ENCODE data around the gene ITGBL1. TPM values are rescaled to one million over a fixed set of nuclear protein-coding genes. Genes with fewer than 3 reads are reported as not detected.

Gene ITGBL1
- total RNA-seq, 1 donor from 2014 or later, result 9.5 TPM

DNA sequence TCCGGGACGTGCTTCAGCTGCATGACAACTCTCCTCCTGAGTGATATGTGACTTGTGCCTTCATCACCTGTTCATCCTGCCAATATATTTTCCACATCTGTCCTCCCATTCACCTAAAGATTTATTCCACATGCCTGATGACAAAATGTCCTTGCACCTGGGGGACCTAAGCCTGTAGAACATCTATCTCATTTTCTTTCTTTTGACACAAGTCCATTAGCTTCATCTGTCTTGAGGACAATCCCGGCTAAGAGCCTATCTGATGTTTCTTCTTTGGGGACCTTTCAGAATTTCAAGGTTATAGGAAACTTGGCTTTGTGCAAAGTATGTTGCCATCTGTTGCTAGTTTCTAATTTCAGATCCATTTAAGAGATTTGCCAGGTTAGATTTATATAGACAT, 41.1 kb downstream of the ITGBL1 start:
- intact Hi-C loops (cut with DNase I), result no loop called here
- no peak for DNase-seq
- Histone ChIP-seq H3K27ac (no peak overlapping the region), H3K4me3 (no peak overlapping the region), H3K27me3 (ENCODE audit: low read depth) (no peaks in the 10 kb centered on the region), H3K4me1 (no peaks in the 10 kb centered on the region), H3K36me3 (no peaks in the 10 kb centered on the region), H3K9me3 (no peaks in the 10 kb centered on the region)
- no peak for ATAC-seq
- TF ChIP-seq, protein P1, sequence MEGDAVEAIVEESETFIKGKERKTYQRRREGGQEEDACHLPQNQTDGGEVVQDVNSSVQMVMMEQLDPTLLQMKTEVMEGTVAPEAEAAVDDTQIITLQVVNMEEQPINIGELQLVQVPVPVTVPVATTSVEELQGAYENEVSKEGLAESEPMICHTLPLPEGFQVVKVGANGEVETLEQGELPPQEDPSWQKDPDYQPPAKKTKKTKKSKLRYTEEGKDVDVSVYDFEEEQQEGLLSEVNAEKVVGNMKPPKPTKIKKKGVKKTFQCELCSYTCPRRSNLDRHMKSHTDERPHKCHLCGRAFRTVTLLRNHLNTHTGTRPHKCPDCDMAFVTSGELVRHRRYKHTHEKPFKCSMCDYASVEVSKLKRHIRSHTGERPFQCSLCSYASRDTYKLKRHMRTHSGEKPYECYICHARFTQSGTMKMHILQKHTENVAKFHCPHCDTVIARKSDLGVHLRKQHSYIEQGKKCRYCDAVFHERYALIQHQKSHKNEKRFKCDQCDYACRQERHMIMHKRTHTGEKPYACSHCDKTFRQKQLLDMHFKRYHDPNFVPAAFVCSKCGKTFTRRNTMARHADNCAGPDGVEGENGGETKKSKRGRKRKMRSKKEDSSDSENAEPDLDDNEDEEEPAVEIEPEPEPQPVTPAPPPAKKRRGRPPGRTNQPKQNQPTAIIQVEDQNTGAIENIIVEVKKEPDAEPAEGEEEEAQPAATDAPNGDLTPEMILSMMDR (IDR thresholded peaks at IDR 0.05), result no peak

DNA sequence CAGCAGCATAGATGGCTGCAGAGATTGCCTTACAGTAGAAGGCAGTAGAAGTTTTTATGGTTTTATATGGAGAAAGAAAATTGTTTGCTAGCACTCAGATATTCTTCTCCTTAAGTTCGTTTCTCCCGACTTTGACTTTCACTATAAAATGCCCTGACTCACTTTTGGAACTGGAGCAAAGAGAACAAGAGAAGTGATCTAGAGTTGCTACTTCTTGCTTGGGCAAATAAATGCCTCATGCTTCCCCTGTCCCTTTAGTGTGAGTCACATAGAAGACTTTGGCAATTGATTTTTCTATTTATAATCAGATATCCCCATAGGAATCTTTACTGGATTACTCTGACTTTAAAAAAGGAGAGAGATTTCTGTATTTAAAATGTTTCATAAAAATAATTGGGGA, 46.9 kb downstream of the ITGBL1 start:
- Histone ChIP-seq H3K36me3 (no peaks in the 10 kb centered on the region), H3K9me3 (no peaks in the 10 kb centered on the region), H3K27ac (no peak overlapping the region), H3K4me1 (no peaks in the 10 kb centered on the region), H3K4me3 (no peak overlapping the region), H3K27me3 (ENCODE audit: low read depth) (no peaks in the 10 kb centered on the region)
- intact Hi-C loops (cut with DNase I), result no loop called here
- TF ChIP-seq, protein P1 (IDR thresholded peaks at IDR 0.05), result no peak
- DNase-seq (no peak), ATAC-seq (no peak)

DNA sequence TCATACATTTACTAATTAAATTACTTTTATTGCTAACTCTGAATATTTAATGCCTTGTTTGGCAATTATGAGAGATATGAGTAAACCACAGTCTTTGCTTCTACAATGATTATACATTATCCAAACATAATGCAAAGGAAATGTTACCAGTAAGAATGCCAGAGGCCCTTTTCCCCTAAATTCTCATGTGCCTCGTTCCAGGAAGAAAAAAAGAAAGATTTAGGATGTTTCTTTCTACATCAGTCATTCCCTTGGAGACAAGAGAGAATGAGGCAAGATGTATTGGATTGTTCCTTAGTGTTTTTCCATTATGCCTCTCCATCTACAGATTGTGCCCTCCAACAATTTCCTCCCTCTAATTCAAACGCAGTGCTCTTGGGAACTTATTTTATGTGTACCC, 50.1 kb downstream of the ITGBL1 start:
- H3K27me3 ChIP-seq (ENCODE audit: low read depth), result no peaks in the 10 kb centered on the region
- no peak overlapping the region for H3K4me3 ChIP-seq
- intact Hi-C loops (cut with DNase I), result no loop called here
- no peaks in the 10 kb centered on the region for H3K4me1 ChIP-seq
- TF ChIP-seq, protein P1 (IDR thresholded peaks at IDR 0.05), result no peak
- no peak overlapping the region for H3K27ac ChIP-seq
- ATAC-seq (no peak), DNase-seq (no peak)
- H3K9me3 ChIP-seq, result no peaks in the 10 kb centered on the region
- no peaks in the 10 kb centered on the region for H3K36me3 ChIP-seq

DNA sequence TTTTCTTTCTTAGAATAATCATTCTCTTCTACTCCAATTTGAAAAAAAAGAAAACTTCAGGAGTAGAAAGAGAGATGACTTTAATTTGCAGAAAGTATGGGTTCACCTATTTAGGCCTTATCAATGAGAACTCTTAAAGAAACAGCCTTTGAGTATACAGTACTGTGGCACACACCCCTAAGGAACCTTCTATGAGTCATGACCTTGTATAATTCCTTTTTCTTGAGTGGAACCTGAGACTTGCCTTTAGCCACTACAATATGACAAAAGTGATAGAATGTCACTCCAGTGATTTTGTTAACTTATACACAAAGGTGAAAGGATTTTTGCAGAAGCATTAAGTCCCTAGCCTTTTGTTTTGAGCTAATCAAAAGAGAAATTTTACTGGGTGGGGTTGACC, 58.7 kb downstream of the ITGBL1 start:
- no peaks in the 10 kb centered on the region for H3K4me1 ChIP-seq
- H3K27me3 ChIP-seq (ENCODE audit: low read depth), result no peaks in the 10 kb centered on the region
- ATAC-seq (no peak), DNase-seq (no peak)
- TF ChIP-seq, protein P1 (IDR thresholded peaks at IDR 0.05), result no peak
- no peaks in the 10 kb centered on the region for H3K36me3 ChIP-seq
- H3K9me3 ChIP-seq, result no peaks in the 10 kb centered on the region
- H3K4me3 ChIP-seq, result no peak overlapping the region
- intact Hi-C loops (cut with DNase I), result no loop called here
- H3K27ac ChIP-seq, result no peak overlapping the region

DNA sequence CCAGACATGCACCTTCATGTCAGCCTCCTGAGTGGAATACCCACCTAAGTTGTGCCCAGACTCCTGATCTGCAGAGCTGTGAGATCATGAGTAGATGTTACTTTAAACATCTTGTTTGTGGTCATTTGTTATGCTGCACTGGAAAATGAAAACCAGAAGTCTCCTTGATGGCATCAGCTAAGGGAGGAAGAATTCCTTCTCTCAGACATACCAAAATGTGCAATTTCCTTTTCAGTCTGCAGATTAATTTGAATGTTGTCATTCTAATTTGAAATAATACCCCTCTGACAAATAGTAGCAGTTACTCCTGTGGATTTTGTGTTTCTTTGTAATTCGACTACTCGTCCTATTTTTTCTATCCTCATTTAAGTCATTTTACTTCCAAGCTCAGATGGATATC, 59.3 kb downstream of the ITGBL1 start:
- TF ChIP-seq, protein P1 (IDR thresholded peaks at IDR 0.05), result no peak
- Histone ChIP-seq H3K4me1 (no peaks in the 10 kb centered on the region), H3K36me3 (no peaks in the 10 kb centered on the region), H3K4me3 (no peak overlapping the region), H3K27ac (no peak overlapping the region), H3K27me3 (ENCODE audit: low read depth) (no peaks in the 10 kb centered on the region), H3K9me3 (no peaks in the 10 kb centered on the region)
- intact Hi-C loops (cut with DNase I), result no loop called here
- DNase-seq (no peak), ATAC-seq (no peak)

DNA sequence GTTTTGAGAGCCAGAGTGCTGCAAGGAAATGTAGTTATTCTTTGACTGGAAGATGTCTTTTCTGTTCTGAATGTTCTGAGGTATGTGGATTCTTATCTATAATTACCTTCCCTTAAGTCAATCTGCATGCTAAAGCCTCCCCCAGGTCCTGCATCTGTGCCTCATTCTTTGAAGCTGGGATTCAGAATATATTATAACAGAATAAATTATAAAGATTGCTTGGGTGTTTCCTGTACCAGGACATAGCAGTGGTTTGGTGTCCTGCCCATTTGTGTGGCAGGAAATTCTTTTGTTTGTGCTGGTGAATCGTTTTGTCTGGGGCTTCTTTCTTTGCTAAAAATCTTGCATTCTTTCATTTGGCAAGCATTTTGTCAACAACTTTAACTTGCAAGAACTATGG, 60.2 kb downstream of the ITGBL1 start:
- Histone ChIP-seq H3K36me3 (no peaks in the 10 kb centered on the region), H3K4me3 (no peak overlapping the region), H3K4me1 (no peaks in the 10 kb centered on the region), H3K27ac (no peak overlapping the region), H3K27me3 (ENCODE audit: low read depth) (no peaks in the 10 kb centered on the region), H3K9me3 (no peaks in the 10 kb centered on the region)
- TF ChIP-seq, protein P1 (IDR thresholded peaks at IDR 0.05), result no peak
- DNase-seq (no peak), ATAC-seq (no peak)
- intact Hi-C loops (cut with DNase I), result no loop called here
